GM19372 (cell line): ENCODE data around the gene SPEF2.

Experiments used
- ATAC-seq: cut with Tn5 transposase; IDR thresholded peaks from one replicate; pipeline ENCODE4 v1.9.1; 2021; ENCODE audit warnings: mild to moderate bottlenecking, low read depth, moderate library complexity; ENCODE audit not compliant: unreplicated experiment

The SPEF2 gene

DNA sequence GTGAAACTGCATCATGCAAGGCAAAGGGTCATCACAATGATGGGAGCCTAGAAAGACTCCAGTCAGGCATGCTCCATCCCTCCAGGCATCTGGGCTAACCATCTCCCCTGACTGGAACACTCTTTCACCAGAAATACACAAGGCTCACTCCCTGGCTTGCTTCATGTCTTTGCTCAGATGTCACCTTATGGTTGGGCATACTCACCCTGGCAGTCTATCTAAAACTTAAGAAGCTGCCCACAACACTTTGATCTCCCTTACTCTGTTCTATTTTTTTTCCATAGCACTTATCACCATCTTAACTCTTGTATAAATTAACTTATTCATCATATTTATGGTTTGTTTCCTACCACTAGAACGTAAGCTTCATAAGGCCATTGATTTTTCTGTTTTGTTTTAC lies 90.0 kb downstream of the SPEF2 start:
- no peak for ATAC-seq

DNA sequence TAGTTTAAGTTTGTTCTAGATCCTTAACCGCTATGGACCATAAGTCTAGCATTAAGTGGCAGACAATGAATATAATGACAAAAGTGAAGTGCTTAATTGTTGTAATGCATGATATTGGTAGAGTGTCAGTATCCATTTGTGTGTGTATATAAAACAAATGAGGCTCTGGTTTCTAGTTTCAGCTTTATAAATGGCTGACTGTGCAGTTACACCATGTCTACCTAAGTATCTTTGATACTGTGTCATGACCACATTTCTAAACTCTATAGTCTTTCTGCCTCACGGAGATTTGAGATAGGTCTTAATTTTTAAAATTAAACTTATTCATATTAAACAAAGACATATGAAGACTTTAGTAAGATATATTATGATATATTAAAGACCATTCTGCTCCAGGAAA lies 92.0 kb downstream of the SPEF2 start:
- ATAC-seq, result no peak

DNA sequence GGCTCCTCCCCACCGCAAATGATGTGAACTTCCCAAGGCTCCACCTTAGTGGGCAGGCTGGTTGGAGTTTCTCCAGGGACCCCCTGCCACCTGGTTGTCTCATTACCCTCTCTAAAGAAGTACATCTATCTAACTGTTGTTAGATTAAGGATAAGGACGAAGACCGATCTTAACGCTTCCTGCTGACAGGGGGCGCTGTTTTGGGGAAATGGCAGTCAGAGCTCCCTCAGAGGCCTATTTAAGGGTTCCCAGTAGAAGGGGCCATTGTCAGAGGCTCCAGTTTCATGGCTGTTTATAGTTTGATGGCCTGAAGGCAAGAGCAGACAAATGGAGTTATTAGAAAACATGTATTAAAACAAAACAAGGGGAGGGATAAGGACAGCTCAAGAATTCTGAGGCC lies 100.1 kb downstream of the SPEF2 start:
- ATAC-seq, result no peak

DNA sequence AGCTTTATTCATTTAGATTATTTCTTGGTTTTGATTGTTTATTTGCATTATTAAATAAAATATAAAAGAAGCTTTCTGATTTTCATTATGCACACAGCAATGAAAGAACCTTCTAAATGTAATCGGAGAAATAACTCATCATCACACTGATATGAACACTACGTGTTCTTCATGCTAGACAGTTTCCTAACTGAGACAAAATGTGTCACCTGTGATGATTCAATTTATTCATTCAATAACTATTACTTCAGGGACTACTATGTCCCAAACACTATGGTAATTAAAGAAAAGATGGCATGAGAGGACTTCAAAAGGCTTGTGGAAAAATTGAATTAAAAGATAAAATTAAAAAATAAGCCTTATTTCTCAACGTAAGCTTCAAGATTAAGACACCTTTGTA lies 118.1 kb downstream of the SPEF2 start:
- ATAC-seq, result no peak

DNA sequence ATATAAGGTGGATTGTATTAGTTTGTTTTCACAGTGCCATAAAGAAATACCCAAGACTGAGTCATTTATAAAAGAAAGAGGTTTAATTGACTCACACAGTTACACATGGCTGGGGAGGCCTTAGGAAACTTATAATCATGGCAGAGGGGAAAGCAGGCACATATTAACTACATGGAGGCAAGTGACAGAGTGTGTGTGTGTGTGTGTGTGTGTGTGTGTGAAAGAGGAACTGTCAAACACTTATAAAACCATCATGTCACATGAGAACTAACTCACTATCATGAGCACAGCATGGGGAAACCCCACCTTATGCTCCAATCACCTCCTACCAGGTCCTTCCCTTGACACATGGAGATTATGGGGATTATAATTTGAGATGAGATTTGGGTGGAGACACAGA lies 118.6 kb downstream of the SPEF2 start:
- no peak for ATAC-seq

DNA sequence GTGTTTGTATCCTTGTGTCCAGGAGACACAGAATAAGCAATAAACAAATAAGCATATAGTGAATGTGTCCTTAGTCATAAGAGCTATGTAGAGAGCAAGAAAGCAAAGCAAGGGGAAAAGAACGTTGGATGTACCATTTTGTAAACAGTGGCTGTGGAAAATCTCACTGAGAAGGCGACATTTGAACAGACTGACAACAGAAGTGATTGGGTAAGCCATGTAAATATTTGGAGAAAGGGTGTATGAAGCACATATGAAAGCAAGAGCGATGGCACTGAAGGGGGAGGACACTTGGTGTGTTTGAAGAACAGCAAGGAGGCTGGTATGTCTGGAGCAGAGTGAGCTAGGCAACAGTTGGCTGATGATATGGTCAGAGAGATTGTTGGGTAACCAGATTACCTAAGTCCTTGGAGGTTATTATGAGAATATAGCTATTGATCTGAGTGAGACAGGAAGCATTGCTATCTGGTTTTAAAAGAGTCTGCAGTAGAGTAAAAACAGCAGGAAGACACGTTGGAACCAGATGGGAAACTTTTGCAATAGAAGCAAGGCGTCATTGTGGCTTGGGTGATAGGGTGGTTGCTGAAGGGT lies 123.6 kb downstream of the SPEF2 start:
- ATAC-seq, result no peak

DNA sequence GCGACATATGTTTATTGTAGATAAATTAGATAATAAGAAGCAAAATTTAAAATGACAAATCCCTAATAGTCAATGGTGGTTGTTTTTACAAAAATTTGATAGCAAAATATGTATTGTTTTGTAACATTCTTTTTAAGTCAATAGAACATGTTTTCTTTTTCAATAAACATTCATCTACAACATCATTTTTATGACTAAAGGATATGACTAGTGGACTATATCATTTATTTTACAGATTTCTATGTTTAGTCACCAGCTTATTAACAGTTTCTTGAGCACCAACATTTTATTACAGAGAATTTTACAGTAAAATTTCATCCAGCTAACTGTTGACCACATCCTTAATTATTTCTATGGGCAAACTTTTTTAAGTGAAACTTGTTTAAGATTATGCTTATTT lies 124.3 kb downstream of the SPEF2 start:
- ATAC-seq, result no peak

GRCh38 chr5:35743644-35744043 lies 126.0 kb downstream of the SPEF2 start:
- no peak for ATAC-seq

GRCh38 chr5:35745193-35745592 lies 127.5 kb downstream of the SPEF2 start:
- ATAC-seq, result no peak

- no peak for ATAC-seq
Measured at GRCh38 chr5:35745660-35746059, 128.0 kb downstream of the SPEF2 start.

DNA sequence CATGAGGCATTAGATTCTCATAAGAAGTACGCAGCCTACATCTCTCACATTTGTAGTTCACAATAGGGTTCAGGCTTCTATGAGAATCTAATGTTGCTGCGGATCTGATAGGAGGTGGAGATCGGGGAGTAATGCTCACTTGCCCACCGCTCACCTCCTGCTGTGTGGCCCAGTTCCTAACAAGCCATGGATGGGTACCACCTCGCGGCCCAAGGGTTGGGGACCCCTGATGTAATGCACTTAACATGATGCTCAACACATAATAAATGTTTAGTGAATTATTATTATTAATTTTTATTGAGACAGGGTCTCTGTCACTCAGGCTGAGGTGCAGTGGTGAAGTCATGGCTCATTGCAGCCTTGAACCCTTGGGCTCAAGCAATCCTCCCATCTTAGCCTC lies 134.3 kb downstream of the SPEF2 start:
- no peak for ATAC-seq

DNA sequence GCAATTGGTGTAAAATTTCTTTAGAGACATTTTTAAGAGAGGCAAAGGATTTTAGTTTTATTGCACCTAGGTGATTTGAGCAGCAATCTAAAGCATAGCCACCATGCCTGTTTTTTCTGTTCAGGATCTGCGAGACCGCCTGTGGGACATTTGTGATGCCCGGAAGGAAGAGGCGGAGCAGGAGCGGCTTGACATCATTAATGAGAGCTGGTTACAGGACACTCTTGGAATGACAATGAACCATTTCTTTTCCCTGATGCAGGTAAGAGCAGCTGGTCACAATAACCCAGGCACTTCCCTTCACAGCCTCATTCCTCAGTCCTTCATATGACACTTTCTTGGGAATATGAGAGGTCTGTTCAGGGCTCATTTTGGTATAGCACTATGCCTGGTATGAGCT lies 135.8 kb downstream of the SPEF2 start:
- no peak for ATAC-seq

GRCh38 chr5:35754481-35754880 lies 136.8 kb downstream of the SPEF2 start:
- ATAC-seq, result no peak

DNA sequence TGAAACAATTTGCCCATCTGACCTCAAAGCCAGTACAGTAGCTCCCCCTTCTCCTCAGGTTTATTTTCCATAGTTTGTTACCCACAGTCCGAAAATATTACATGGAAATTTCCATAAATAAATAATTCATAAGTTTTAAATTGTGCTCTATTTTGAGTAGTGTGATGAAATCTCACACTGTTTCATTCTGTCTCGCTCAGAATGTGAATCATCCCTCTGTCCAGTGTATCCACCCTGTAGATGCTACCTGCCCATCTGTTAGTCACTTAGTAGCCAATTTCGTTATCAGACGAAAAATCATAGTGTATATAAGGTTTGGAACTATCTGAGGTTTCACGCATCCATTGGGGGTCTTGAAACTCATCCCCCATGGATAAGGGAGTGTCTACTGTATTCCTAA lies 138.3 kb downstream of the SPEF2 start:
- ATAC-seq, result no peak

GRCh38 chr5:35758151-35758724 lies 140.6 kb downstream of the SPEF2 start:
- no peak for ATAC-seq

GRCh38 chr5:35761541-35761940 lies 143.9 kb downstream of the SPEF2 start:
- ATAC-seq, result no peak

GRCh38 chr5:35762368-35762767 lies 144.7 kb downstream of the SPEF2 start:
- no peak for ATAC-seq

DNA sequence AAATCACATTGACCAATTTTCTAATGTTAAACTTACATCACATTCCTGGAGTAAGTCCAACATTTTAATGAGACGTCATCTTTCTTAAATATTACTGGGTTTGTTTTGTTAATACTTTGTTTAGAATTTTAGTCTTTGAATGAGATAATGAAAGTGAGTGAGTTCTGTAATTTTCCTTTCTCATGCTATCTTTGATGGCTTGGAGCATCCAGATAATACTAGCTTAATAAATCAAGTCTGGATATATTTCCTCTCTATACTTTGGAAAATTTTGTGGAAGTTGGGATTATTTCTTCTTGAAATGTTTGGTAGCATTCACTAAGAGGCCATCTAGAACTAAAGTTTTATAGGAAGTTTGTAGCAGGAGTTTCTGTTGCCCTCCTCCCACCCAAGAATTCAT lies 148.3 kb downstream of the SPEF2 start:
- ATAC-seq, result no peak

- no peak for ATAC-seq
Measured at GRCh38 chr5:35771300-35771699, 153.6 kb downstream of the SPEF2 start.

GRCh38 chr5:35771839-35772238 lies 154.2 kb downstream of the SPEF2 start:
- ATAC-seq, result no peak

DNA sequence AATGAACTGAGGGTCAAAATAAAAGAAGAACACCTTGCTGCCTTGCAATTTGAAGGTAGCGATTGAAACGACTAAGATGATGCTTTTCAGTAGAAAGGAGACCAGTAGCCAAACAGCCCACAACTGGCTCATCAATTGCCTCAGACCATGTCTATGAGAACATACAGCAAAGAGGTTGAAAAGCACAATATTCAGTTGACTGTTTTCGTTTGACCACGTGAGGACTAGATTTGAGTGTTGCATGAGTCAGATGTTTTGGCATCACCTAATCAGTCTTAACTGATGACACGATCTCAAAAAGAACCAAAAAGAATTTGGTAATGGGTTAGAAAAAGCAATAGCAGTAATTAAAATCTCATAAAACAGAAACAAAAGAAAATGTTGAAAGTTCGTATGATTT lies 156.3 kb downstream of the SPEF2 start:
- no peak for ATAC-seq

DNA sequence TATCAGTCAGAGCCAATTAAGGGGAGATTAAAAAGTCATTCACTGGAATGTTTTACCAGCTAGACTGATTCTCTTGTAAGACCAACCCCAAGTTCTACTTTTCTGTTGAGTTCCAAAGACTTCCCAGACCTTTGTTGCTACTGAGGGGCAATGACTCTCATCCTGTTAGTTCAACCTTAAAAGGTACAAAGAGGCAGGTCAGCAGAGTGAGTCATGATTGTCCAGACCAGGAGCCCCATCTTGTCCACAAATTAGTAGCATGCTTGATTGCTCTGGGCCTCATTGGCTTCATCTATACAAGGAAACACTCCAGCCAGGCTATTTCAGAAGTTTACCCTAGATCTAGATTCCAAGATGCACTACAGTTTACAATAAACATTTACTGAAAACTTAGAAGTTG lies 159.1 kb downstream of the SPEF2 start:
- no peak for ATAC-seq
